ENCODE measurements around the gene GLT8D2. TPM values are rescaled to one million over a fixed set of nuclear protein-coding genes. Genes with fewer than 3 reads are reported as not detected.

Gene GLT8D2
- total and polyA plus RNA-seq, 2 experiments from 2014 or later: 4.2 to 8.5 TPM

- TF ChIP-seq REST (IDR thresholded peaks at IDR 0.05; ENCODE audit: unreplicated experiment): no peak
- no peak for TF ChIP-seq ZNF114 (CRISPR knock-in tag; IDR thresholded peaks at IDR 0.05)
- TF ChIP-seq, protein P1, sequence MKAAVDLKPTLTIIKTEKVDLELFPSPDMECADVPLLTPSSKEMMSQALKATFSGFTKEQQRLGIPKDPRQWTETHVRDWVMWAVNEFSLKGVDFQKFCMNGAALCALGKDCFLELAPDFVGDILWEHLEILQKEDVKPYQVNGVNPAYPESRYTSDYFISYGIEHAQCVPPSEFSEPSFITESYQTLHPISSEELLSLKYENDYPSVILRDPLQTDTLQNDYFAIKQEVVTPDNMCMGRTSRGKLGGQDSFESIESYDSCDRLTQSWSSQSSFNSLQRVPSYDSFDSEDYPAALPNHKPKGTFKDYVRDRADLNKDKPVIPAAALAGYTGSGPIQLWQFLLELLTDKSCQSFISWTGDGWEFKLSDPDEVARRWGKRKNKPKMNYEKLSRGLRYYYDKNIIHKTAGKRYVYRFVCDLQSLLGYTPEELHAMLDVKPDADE (IDR thresholded peaks at IDR 0.05): no peak
- TF ChIP-seq NANOG (IDR thresholded peaks at IDR 0.05; ENCODE audit: borderline replicate concordance): no peak
- TF ChIP-seq STAT1 (IDR thresholded peaks at IDR 0.05; ENCODE audit: unreplicated experiment): no peak
- no peak for TF ChIP-seq POLR2AphosphoS5 (IDR thresholded peaks at IDR 0.05; ENCODE audit: low read depth)
- TF ChIP-seq CREB1 (CRISPR knock-in tag; IDR thresholded peaks at IDR 0.05; ENCODE audit: low read depth): no peak
- no peak for TF ChIP-seq EZH2phosphoT487 (IDR thresholded peaks at IDR 0.05; ENCODE audit: unreplicated experiment)
- no peak for TF ChIP-seq ZNF331 (CRISPR knock-in tag; IDR thresholded peaks at IDR 0.05; ENCODE audit: low read depth)
- TF ChIP-seq, protein P2, sequence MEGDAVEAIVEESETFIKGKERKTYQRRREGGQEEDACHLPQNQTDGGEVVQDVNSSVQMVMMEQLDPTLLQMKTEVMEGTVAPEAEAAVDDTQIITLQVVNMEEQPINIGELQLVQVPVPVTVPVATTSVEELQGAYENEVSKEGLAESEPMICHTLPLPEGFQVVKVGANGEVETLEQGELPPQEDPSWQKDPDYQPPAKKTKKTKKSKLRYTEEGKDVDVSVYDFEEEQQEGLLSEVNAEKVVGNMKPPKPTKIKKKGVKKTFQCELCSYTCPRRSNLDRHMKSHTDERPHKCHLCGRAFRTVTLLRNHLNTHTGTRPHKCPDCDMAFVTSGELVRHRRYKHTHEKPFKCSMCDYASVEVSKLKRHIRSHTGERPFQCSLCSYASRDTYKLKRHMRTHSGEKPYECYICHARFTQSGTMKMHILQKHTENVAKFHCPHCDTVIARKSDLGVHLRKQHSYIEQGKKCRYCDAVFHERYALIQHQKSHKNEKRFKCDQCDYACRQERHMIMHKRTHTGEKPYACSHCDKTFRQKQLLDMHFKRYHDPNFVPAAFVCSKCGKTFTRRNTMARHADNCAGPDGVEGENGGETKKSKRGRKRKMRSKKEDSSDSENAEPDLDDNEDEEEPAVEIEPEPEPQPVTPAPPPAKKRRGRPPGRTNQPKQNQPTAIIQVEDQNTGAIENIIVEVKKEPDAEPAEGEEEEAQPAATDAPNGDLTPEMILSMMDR (conservative IDR thresholded peaks at IDR 0.05; ENCODE audit: low read depth in 2 of 2): no peak
- no peak for TF ChIP-seq EZH2 (IDR thresholded peaks at IDR 0.05; ENCODE audit: low read depth, unreplicated experiment)
Measured at GRCh38 chr12:104095289-104095688, 45.3 kb upstream of the GLT8D2 start (continued).

- no peak for DNase-seq (ENCODE audit: low spot score)
- Histone ChIP-seq H2AFZ (no peak overlapping the region), H3K27me3 (ENCODE audit: insufficient read depth) (no peaks in the 10 kb centered on the region), H3F3A (replicated peaks; ENCODE audit: low read depth) (no peaks in the 10 kb centered on the region), H3K4me3 (no peak overlapping the region), H3K4me1 (ENCODE audit: insufficient read depth) (no peaks in the 10 kb centered on the region), H3K36me3 (ENCODE audit: insufficient read depth) (no peaks in the 10 kb centered on the region), H4K20me1 (replicated peaks; ENCODE audit: insufficient read depth) (no peaks in the 10 kb centered on the region), H3K79me2 (replicated peaks; ENCODE audit: insufficient read depth) (no peaks in the 10 kb centered on the region), H3K9me2 (ENCODE audit: insufficient read depth) (no peaks in the 10 kb centered on the region), H3K27ac (ENCODE audit: low read depth) (no peak overlapping the region), H3K4me2 (no peak overlapping the region)
- peaks cover 2% of the 10 kb centered on the region for H3K27me3 Mint-ChIP-seq (ENCODE audit: insufficient read depth, low read depth, poor library complexity)
- no peak overlapping the region for H3K4me3 Mint-ChIP-seq
- H3K27ac Mint-ChIP-seq: no peak overlapping the region
- peaks cover 5% of the 10 kb centered on the region for H3K36me3 Mint-ChIP-seq (ENCODE audit: low read depth)
- no peaks in the 10 kb centered on the region for H3K9me3 Mint-ChIP-seq
- H3K4me1 Mint-ChIP-seq: no peaks in the 10 kb centered on the region
- no peak for ATAC-seq
- TF ChIP-seq, protein P3, sequence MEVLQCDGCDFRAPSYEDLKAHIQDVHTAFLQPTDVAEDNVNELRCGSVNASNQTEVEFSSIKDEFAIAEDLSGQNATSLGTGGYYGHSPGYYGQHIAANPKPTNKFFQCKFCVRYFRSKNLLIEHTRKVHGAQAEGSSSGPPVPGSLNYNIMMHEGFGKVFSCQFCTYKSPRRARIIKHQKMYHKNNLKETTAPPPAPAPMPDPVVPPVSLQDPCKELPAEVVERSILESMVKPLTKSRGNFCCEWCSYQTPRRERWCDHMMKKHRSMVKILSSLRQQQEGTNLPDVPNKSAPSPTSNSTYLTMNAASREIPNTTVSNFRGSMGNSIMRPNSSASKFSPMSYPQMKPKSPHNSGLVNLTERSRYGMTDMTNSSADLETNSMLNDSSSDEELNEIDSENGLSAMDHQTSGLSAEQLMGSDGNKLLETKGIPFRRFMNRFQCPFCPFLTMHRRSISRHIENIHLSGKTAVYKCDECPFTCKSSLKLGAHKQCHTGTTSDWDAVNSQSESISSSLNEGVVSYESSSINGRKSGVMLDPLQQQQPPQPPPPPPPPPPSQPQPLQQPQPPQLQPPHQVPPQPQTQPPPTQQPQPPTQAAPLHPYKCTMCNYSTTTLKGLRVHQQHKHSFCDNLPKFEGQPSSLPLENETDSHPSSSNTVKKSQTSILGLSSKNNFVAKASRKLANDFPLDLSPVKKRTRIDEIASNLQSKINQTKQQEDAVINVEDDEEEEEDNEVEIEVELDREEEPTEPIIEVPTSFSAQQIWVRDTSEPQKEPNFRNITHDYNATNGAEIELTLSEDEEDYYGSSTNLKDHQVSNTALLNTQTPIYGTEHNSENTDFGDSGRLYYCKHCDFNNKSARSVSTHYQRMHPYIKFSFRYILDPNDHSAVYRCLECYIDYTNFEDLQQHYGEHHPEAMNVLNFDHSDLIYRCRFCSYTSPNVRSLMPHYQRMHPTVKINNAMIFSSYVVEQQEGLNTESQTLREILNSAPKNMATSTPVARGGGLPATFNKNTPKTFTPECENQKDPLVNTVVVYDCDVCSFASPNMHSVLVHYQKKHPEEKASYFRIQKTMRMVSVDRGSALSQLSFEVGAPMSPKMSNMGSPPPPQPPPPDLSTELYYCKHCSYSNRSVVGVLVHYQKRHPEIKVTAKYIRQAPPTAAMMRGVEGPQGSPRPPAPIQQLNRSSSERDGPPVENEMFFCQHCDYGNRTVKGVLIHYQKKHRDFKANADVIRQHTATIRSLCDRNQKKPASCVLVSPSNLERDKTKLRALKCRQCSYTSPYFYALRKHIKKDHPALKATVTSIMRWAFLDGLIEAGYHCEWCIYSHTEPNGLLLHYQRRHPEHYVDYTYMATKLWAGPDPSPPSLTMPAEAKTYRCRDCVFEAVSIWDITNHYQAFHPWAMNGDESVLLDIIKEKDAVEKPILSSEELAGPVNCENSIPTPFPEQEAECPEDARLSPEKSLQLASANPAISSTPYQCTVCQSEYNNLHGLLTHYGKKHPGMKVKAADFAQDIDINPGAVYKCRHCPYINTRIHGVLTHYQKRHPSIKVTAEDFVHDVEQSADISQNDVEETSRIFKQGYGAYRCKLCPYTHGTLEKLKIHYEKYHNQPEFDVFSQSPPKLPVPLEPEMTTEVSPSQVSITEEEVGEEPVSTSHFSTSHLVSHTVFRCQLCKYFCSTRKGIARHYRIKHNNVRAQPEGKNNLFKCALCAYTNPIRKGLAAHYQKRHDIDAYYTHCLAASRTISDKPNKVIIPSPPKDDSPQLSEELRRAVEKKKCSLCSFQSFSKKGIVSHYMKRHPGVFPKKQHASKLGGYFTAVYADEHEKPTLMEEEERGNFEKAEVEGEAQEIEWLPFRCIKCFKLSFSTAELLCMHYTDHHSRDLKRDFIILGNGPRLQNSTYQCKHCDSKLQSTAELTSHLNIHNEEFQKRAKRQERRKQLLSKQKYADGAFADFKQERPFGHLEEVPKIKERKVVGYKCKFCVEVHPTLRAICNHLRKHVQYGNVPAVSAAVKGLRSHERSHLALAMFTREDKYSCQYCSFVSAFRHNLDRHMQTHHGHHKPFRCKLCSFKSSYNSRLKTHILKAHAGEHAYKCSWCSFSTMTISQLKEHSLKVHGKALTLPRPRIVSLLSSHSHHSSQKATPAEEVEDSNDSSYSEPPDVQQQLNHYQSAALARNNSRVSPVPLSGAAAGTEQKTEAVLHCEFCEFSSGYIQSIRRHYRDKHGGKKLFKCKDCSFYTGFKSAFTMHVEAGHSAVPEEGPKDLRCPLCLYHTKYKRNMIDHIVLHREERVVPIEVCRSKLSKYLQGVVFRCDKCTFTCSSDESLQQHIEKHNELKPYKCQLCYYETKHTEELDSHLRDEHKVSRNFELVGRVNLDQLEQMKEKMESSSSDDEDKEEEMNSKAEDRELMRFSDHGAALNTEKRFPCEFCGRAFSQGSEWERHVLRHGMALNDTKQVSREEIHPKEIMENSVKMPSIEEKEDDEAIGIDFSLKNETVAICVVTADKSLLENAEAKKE (CRISPR knock-in tag; IDR thresholded peaks at IDR 0.05): no peak
Measured at GRCh38 chr12:104094284-104094683, 44.3 kb upstream of the GLT8D2 start.
